GM10847 (cell line): ENCODE measurements around the gene MED27.

Source experiments
- POLR2A ChIP-seq: IDR thresholded peaks from 2 replicates; pipeline ENCODE4 v1.6.1; 2011; ENCODE audit not compliant: insufficient read length; ENCODE audit errors: extremely low read depth

The MED27 gene

GRCh38 chr9:132037458-132037857 lies 42.2 kb downstream of the MED27 start:
- no peak for TF ChIP-seq POLR2A

GRCh38 chr9:132036521-132036920 lies 43.1 kb downstream of the MED27 start:
- TF ChIP-seq POLR2A = no peak

- no peak for TF ChIP-seq POLR2A
Observed at GRCh38 chr9:132035679-132036078, 44.0 kb downstream of the MED27 start.

GRCh38 chr9:132032238-132032950 lies 47.3 kb downstream of the MED27 start:
- TF ChIP-seq POLR2A = no peak

- no peak for TF ChIP-seq POLR2A
Observed at GRCh38 chr9:132031467-132032237, 48.0 kb downstream of the MED27 start.

- TF ChIP-seq POLR2A = no peak
Observed at GRCh38 chr9:132030626-132031325, 48.9 kb downstream of the MED27 start.

GRCh38 chr9:132027752-132028663 lies 51.7 kb downstream of the MED27 start:
- TF ChIP-seq POLR2A = no peak

- TF ChIP-seq POLR2A = no peak
Observed at GRCh38 chr9:132026932-132027585, 52.6 kb downstream of the MED27 start.

- no peak for TF ChIP-seq POLR2A
Observed at GRCh38 chr9:132025766-132026165, 53.9 kb downstream of the MED27 start.

GRCh38 chr9:132024589-132024988 lies 55.1 kb downstream of the MED27 start:
- no peak for TF ChIP-seq POLR2A

- no peak for TF ChIP-seq POLR2A
Observed at GRCh38 chr9:132023419-132024180, 56.1 kb downstream of the MED27 start.

- TF ChIP-seq POLR2A = no peak
Observed at GRCh38 chr9:132020820-132021510, 58.7 kb downstream of the MED27 start.

- TF ChIP-seq POLR2A = no peak
Observed at GRCh38 chr9:132020272-132020671, 59.4 kb downstream of the MED27 start.
